ENCODE data around the gene CRHR2.

Gene CRHR2

GRCh38 chr7:30717181-30717580, 34.9 kb upstream of the CRHR2 start:
- TF ChIP-seq CTCF (IDR thresholded peaks at IDR 0.05; ENCODE audit: low read depth, low read length, poor library complexity, severe bottlenecking) (no peak), EZH2phosphoT487 (IDR thresholded peaks at IDR 0.05; ENCODE audit: borderline replicate concordance, low read length) (no peak)
- Histone ChIP-seq H3K27ac (ENCODE audit: low read depth, low read length) (no peak overlapping the region), H3K9me2 (replicated peaks; ENCODE audit: control insufficient read depth, low read length) (no peaks in the 10 kb centered on the region), H3K9me3 (ENCODE audit: control insufficient read depth, insufficient read depth, low read length) (peaks cover 17% of the 10 kb centered on the region; the same call in 1 of the 2 replicates), H4K20me1 (ENCODE audit: control insufficient read depth, insufficient read depth, low read depth, low read length) (no peaks in the 10 kb centered on the region), H3K4me3 (ENCODE audit: low read length) (no peak overlapping the region), H3K4me2 (ENCODE audit: low read length) (no peak overlapping the region), H3K36me3 (ENCODE audit: control insufficient read depth, low read length) (no peaks in the 10 kb centered on the region), H3K79me2 (ENCODE audit: control insufficient read depth, low read length) (no peaks in the 10 kb centered on the region), H3K27me3 (ENCODE audit: control insufficient read depth, low read length) (peaks cover 15% of the 10 kb centered on the region; the same call in 1 of the 2 replicates), H3K4me1 (ENCODE audit: control insufficient read depth, low read length) (no peaks in the 10 kb centered on the region), H3F3A (ENCODE audit: control insufficient read depth, insufficient read depth) (no peaks in the 10 kb centered on the region)

- Histone ChIP-seq H4K20me1 (ENCODE audit: control insufficient read depth, insufficient read depth, low read depth, low read length) (no peaks in the 10 kb centered on the region), H3K4me3 (ENCODE audit: low read length) (no peak overlapping the region), H3K27me3 (ENCODE audit: control insufficient read depth, low read length) (peaks cover 26% of the 10 kb centered on the region), H3K27ac (ENCODE audit: low read depth, low read length) (no peak overlapping the region), H3K4me2 (ENCODE audit: low read length) (no peak overlapping the region), H3K9me2 (replicated peaks; ENCODE audit: control insufficient read depth, low read length) (no peaks in the 10 kb centered on the region), H3K79me2 (ENCODE audit: control insufficient read depth, low read length) (no peaks in the 10 kb centered on the region), H3K36me3 (ENCODE audit: control insufficient read depth, low read length) (no peaks in the 10 kb centered on the region), H3K9me3 (ENCODE audit: control insufficient read depth, insufficient read depth, low read length) (peaks cover 11% of the 10 kb centered on the region; the same call in 1 of the 2 replicates), H3F3A (ENCODE audit: control insufficient read depth, insufficient read depth) (no peaks in the 10 kb centered on the region), H3K4me1 (ENCODE audit: control insufficient read depth, low read length) (no peaks in the 10 kb centered on the region)
- TF ChIP-seq EZH2phosphoT487 (IDR thresholded peaks at IDR 0.05; ENCODE audit: borderline replicate concordance, low read length) (no peak), CTCF (IDR thresholded peaks at IDR 0.05; ENCODE audit: low read depth, low read length, poor library complexity, severe bottlenecking) (no peak)
Measured at GRCh38 chr7:30714129-30714528, 31.9 kb upstream of the CRHR2 start.

GRCh38 chr7:30713392-30713791, 31.1 kb upstream of the CRHR2 start:
- H3F3A ChIP-seq (ENCODE audit: control insufficient read depth, insufficient read depth): no peaks in the 10 kb centered on the region
- TF ChIP-seq EZH2phosphoT487 (IDR thresholded peaks at IDR 0.05; ENCODE audit: borderline replicate concordance, low read length) (no peak), CTCF (IDR thresholded peaks at IDR 0.05; ENCODE audit: low read depth, low read length, poor library complexity, severe bottlenecking) (no peak)
- H3K9me2 ChIP-seq (replicated peaks; ENCODE audit: control insufficient read depth, low read length): no peaks in the 10 kb centered on the region

More at GRCh38 chr7:30713392-30713791, 31.1 kb upstream of the CRHR2 start:
- H3K36me3 ChIP-seq (ENCODE audit: control insufficient read depth, low read length): no peaks in the 10 kb centered on the region
- H3K79me2 ChIP-seq (ENCODE audit: control insufficient read depth, low read length): no peaks in the 10 kb centered on the region
- H3K4me2 ChIP-seq (ENCODE audit: low read length): no peak overlapping the region
- H3K27me3 ChIP-seq (ENCODE audit: control insufficient read depth, low read length): peaks cover 26% of the 10 kb centered on the region
- H4K20me1 ChIP-seq (ENCODE audit: control insufficient read depth, insufficient read depth, low read depth, low read length): no peaks in the 10 kb centered on the region
- no peak overlapping the region for H3K4me3 ChIP-seq (ENCODE audit: low read length)
- no peak overlapping the region for H3K27ac ChIP-seq (ENCODE audit: low read depth, low read length)
- H3K9me3 ChIP-seq (ENCODE audit: control insufficient read depth, insufficient read depth, low read length): peaks cover 9% of the 10 kb centered on the region; the same call in 1 of the 2 replicates
- H3K4me1 ChIP-seq (ENCODE audit: control insufficient read depth, low read length): no peaks in the 10 kb centered on the region

Measured in DOHH2 (cell line).